HCT116 (cell line): ENCODE data around the gene SIX2. TPM values are rescaled to one million over a fixed set of nuclear protein-coding genes. Genes with fewer than 3 reads are reported as not detected.

Experiments used
- ATAC-seq: fragments of 200-7000 bp; cut with Tn5 transposase; 2 replicates; pipeline ENCODE4 v1.9.1; 2020; ENCODE audit warnings: mild to moderate bottlenecking, moderate library complexity
- BruUV-seq: library from RNA; stranded (reverse); fragments of 400-500 nt; replicated peaks from 2 replicates; lab custom pipeline; 2021; lab: Mats Ljungman, UMichigan
- CTCF ChIA-PET: fragments of 300-600 bp; sonication (Branson Sonifier 250); formaldehyde crosslinking; loops from one replicate; lab custom pipeline; 2021; ENCODE audit warnings: antibody characterized with exemption; lab: Charles Lee
- POLR2A ChIA-PET: fragments of 300-600, 350-600 bp; sonication (Branson Sonifier 250); formaldehyde crosslinking; loops from one replicate; lab custom pipeline; 2021; ENCODE audit warnings: antibody characterized with exemption; lab: Charles Lee
- RAD21 ChIA-PET, 2 experiments: fragments of 300-600 bp; sonication (Branson Sonifier 250); formaldehyde crosslinking; loops; one replicate each; lab custom pipeline; 2023; ENCODE audit warnings: low total read pairs in 2 of 2; ENCODE audit not compliant: uncharacterized antibody in 2 of 2, unreplicated experiment in 2 of 2, low non-redundant PET in 1 of 2; lab: Charles Lee
- DNase-seq: peaks from one replicate; pipeline ENCODE4 v3.0.0-alpha.2; 2010; ENCODE audit warnings: low read depth, low spot score
- H2AFZ ChIP-seq: fragments of 200-600 bp; shearing (Covaris generic), sonication (generic); 2 replicates; pipeline ENCODE4 v1.6.1; 2017; ENCODE audit warnings: low read depth, mixed run types, mixed read lengths, antibody characterized with exemption, low read length; ENCODE audit not compliant: poor library complexity, severe bottlenecking
- H3K27ac ChIP-seq: 2 replicates; pipeline ENCODE4 v1.5.1; 2012; ENCODE audit warnings: low read depth, low read length
- H3K27me3 ChIP-seq: fragments of 200-600 bp; sonication (generic); 2 replicates; pipeline ENCODE4 v1.6.1; 2016; ENCODE audit warnings: mixed run types, low read length, mixed read lengths; ENCODE audit not compliant: insufficient read depth
- H3K36me3 ChIP-seq, 2 experiments: fragments of 200-500 bp in 1 of 2; fragments of 200-600 bp in 1 of 2; sonication (Bioruptor generic) in 1 of 2; sonication (generic) in 1 of 2; 2 replicates each; pipeline versions ENCODE4 v1.5.1 to v1.6.1; 2014 to 2016; ENCODE audit warnings: low read length in 2 of 2, inconsistent platforms in 1 of 2, mixed read lengths in 1 of 2, mixed run types in 1 of 2; ENCODE audit not compliant: insufficient read depth in 2 of 2, control insufficient read depth in 1 of 2
- H3K4me1 ChIP-seq, 2 experiments: fragments of 200-600 bp in 1 of 2; sonication (generic) in 1 of 2; 2 replicates each; pipeline versions ENCODE4 v1.5.1 to v1.6.1; 2012 to 2017; ENCODE audit warnings: low read length in 2 of 2, inconsistent platforms in 1 of 2, mild to moderate bottlenecking in 1 of 2, mixed read lengths in 1 of 2, mixed run types in 1 of 2, moderate library complexity in 1 of 2; ENCODE audit not compliant: insufficient read depth in 2 of 2, control insufficient read depth in 1 of 2
- H3K4me2 ChIP-seq: fragments of 200-600 bp; sonication (generic); 2 replicates; pipeline ENCODE4 v1.6.1; 2017; ENCODE audit warnings: mixed run types, low read length, mixed read lengths
- H3K4me3 ChIP-seq, 2 experiments: fragments of 200-600 bp in 1 of 2; sonication (generic) in 1 of 2; replicated peaks in 1 of 2; 2 replicates each; pipeline ENCODE4 v1.5.1; 2011 to 2016; ENCODE audit warnings: low read length in 2 of 2, control low read depth in 1 of 2, low read depth in 1 of 2, mild to moderate bottlenecking in 1 of 2, mixed read lengths in 1 of 2, mixed run types in 1 of 2
- H3K79me2 ChIP-seq: fragments of 200-600 bp; sonication (generic); 2 replicates; pipeline ENCODE4 v1.6.1; 2017; ENCODE audit warnings: mild to moderate bottlenecking, mixed run types, low read length, moderate library complexity, mixed read lengths; ENCODE audit not compliant: insufficient read depth
- H3K9ac ChIP-seq: fragments of 200-600 bp; sonication (generic); 2 replicates; pipeline ENCODE4 v1.6.1; 2016; ENCODE audit warnings: low read length, mixed read lengths
- H3K9me2 ChIP-seq: fragments of 200-600 bp; sonication (generic), shearing (Covaris generic); 2 replicates; pipeline ENCODE4 v1.6.1; 2017; ENCODE audit warnings: mixed run types, mild to moderate bottlenecking, moderate library complexity; ENCODE audit not compliant: insufficient read depth
- H3K9me3 ChIP-seq, 2 experiments: fragments of 200-500 bp in 1 of 2; fragments of 200-600 bp in 1 of 2; sonication (Bioruptor generic) in 1 of 2; sonication (generic) in 1 of 2; 2 replicates each; pipeline ENCODE4 v1.6.1; 2014 to 2017; ENCODE audit warnings: low read length in 2 of 2, mixed read lengths in 2 of 2, inconsistent platforms in 1 of 2, low read depth in 1 of 2, mild to moderate bottlenecking in 1 of 2, mixed run types in 1 of 2, moderate library complexity in 1 of 2; ENCODE audit not compliant: control insufficient read depth in 1 of 2, insufficient read depth in 1 of 2
- H4K20me1 ChIP-seq: fragments of 200-600 bp; sonication (generic), shearing (Covaris generic); 2 replicates; pipeline ENCODE4 v1.6.1; 2017; ENCODE audit warnings: mixed run types, mild to moderate bottlenecking, moderate library complexity; ENCODE audit not compliant: insufficient read depth
- FOSL1 ChIP-seq: IDR thresholded peaks from 2 replicates; pipeline ENCODE4 v1.6.1; 2012; ENCODE audit warnings: low read depth
- JUND ChIP-seq: IDR thresholded peaks from 2 replicates; pipeline ENCODE4 v1.6.1; 2012
- POLR2A ChIP-seq: IDR thresholded peaks from 2 replicates; pipeline ENCODE4 v1.7.0; 2011; ENCODE audit warnings: borderline replicate concordance; ENCODE audit not compliant: insufficient read depth, insufficient read length; ENCODE audit errors: extremely low read depth
- SIN3A ChIP-seq: IDR thresholded peaks from 2 replicates; pipeline ENCODE4 v1.6.1; 2012; ENCODE audit warnings: low read depth
- SRF ChIP-seq: IDR thresholded peaks from 2 replicates; pipeline ENCODE4 v1.6.1; 2012; ENCODE audit warnings: low read depth
- TCF7L2 ChIP-seq: IDR thresholded peaks from 2 replicates; pipeline ENCODE4 v1.7.0; 2011; ENCODE audit warnings: borderline replicate concordance, inconsistent platforms; ENCODE audit not compliant: insufficient read depth, insufficient read length; ENCODE audit errors: extremely low read depth
- intact Hi-C: fragments of 100-400 bp; cut with micrococcal nuclease; formaldehyde crosslinking; loops from 2 replicates; pipeline ENCODE4 v1.10.0; 2022
- total RNA-seq: library from RNA; stranded (reverse); gene quantifications from one replicate; pipeline ENCODE4 v1.2.1, GENCODE V29; 2021; ENCODE audit not compliant: unreplicated experiment

SIX2 gene
- total RNA-seq, 1 experiment from 2014 or later = 0.54 TPM

DNA sequence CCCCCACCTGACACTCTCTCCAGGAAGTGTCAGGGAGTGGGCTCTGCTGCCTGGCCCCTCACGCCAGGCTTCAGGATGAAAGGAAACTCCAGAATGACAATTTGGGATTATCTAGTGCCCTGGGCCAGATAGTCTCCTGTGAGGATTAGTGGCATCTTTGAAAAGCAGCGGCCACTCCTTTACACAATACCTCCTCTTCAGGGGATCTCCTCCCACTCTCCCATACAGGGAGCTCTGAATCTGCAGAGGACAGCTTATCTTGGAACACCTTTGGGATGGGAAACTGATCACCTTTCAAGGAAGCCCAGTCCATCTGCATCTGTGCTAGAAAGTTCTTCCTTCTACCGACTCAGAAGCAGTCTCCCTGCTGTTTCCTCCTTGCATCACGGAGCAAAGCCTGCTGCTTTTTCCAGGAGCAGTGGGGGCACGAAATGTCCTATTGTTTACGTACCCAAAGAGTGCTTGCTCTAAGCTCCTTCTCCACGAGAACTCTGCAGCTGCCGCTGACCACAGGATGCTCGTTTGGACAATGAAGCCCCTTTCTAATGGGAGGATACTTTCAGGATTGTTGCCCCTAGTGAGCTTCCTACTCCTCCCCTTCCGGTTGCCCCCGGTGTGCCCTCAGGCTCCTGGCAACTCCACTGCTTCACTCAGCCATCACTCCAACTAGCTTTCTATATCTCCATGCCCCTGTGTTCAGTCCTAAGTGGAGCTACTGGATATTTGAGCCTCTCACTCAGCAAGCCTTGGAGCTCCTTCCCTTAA is 36.3 kb downstream of the SIX2 start:
- intact Hi-C loops = loop anchor here (5.0 kb wide), 2 partner anchors 581 to 1096 kb away; no protein-coding TSS in a partner anchor
- ChIA-PET RAD21 (interaction anchor here in 1 of 2 experiments (1.4 to 1.7 kb wide), 2 partner anchors 9 to 17 kb away, joined by 3 to 6 read pairs; no protein-coding TSS in a partner anchor), POLR2A (no interaction called here)

DNA sequence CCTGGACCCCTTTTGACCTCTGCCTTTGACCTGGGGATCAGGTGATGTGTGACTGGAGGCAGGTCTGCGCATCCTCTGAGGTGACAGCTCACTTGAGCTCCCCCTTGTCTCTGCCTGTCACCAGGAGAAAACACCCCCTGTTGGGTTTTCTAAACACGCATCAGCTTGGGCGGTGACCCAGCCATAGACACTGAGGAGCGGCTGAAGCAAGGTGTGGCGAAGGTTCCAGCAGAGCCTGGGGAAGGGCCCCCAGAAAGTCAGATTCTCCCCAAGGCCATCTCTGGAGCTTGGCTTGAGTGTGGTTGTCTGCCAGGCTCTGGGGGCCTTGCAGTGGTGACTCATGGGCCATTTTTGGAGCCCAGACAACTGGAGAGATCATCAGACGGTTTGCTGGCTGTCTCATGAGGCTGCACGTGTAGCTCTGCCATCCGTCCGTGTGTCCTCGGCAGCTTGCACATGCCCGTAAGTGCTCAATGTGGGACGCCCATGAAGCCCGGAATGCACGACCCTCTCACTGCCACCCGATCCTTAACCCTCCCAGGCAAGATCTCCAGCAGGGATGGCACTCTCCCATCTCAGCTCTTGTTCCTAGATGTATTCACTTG is 38.3 kb downstream of the SIX2 start:
- no peak overlapping the region for H3K4me3 ChIP-seq
- no peaks in the 10 kb centered on the region for H3K9me2 ChIP-seq
- no peaks in the 10 kb centered on the region for H3K79me2 ChIP-seq
- no peak overlapping the region for H2AFZ ChIP-seq
- ChIA-PET RAD21 (no interaction called here), CTCF (no interaction called here), POLR2A (no interaction called here)
- no peak overlapping the region for H3K27ac ChIP-seq
- no peaks in the 10 kb centered on the region for H3K36me3 ChIP-seq
- no peaks in the 10 kb centered on the region for H3K9me3 ChIP-seq
- H3K9ac ChIP-seq = no peak overlapping the region
- H3K4me1 ChIP-seq = no peaks in the 10 kb centered on the region
- no peak for ATAC-seq
- DNase-seq = no peak
- no peaks in the 10 kb centered on the region for H4K20me1 ChIP-seq
- TF ChIP-seq FOSL1 (no peak), TCF7L2 (no peak), JUND (no peak), SIN3A (no peak)
- no peak overlapping the region for H3K4me2 ChIP-seq
- H3K27me3 ChIP-seq = no peaks in the 10 kb centered on the region
- intact Hi-C loops = loop anchor here (5.0 kb wide), 2 partner anchors 579 to 1094 kb away; no protein-coding TSS in a partner anchor
- BruUV-seq = no TSS peak

More for the DNA sequence above, 36.3 kb downstream of the SIX2 start:
- H3K9me2 ChIP-seq = no peaks in the 10 kb centered on the region
- no peaks in the 10 kb centered on the region for H3K79me2 ChIP-seq
- H3K4me2 ChIP-seq = no peak overlapping the region
- TF ChIP-seq SRF (no peak), POLR2A (no peak)
- H3K4me1 ChIP-seq = no peaks in the 10 kb centered on the region
- H3K36me3 ChIP-seq = no peaks in the 10 kb centered on the region
- H3K9ac ChIP-seq = no peak overlapping the region
- BruUV-seq = no TSS peak
- no peak overlapping the region for H3K27ac ChIP-seq
- ATAC-seq (no peak), DNase-seq (no peak)
- no peak overlapping the region for H2AFZ ChIP-seq
- H3K9me3 ChIP-seq = no peaks in the 10 kb centered on the region
- CTCF ChIA-PET = interaction anchor here (0.6 to 1.5 kb wide), 4 partner anchors 11 to 580 kb away, joined by 3 to 7 read pairs (median 4); no protein-coding TSS in a partner anchor
- no peaks in the 10 kb centered on the region for H4K20me1 ChIP-seq
- no peaks in the 10 kb centered on the region for H3K27me3 ChIP-seq
- H3K4me3 ChIP-seq = no peak overlapping the region
